ENCODE data around the gene MAD1L1. TPM values are rescaled to one million over a fixed set of nuclear protein-coding genes. Genes with fewer than 3 reads are reported as not detected.

MAD1L1 gene
- total and polyA plus RNA-seq, 2 of the 13 experiments (the other 11 are each of a cell fraction or from before 2014, with no cell fraction given): 17.4 to 64.7 TPM

- no peak for TF ChIP-seq NRL (CRISPR knock-in tag; IDR thresholded peaks at IDR 0.05; ENCODE audit: borderline replicate concordance)
- TF ChIP-seq ZSCAN12 (CRISPR knock-in tag; IDR thresholded peaks at IDR 0.05): no peak
- no peak for TF ChIP-seq FOXA1 (IDR thresholded peaks at IDR 0.05)
- TF ChIP-seq FOXA1 (CRISPR knock-in tag; IDR thresholded peaks at IDR 0.05): no peak
- TF ChIP-seq BCLAF1 (IDR thresholded peaks at IDR 0.05): no peak
- TF ChIP-seq JUNB (CRISPR knock-in tag; IDR thresholded peaks at IDR 0.05; ENCODE audit: borderline replicate concordance): no peak
- TF ChIP-seq ZNF431 (CRISPR knock-in tag; IDR thresholded peaks at IDR 0.05; ENCODE audit: borderline replicate concordance, low read depth): 0 out of 2 replicates have a peak, but pooled peaks have one; percentile 54
- TF ChIP-seq BORCS8-MEF2B (CRISPR knock-in tag; IDR thresholded peaks at IDR 0.05): no peak
- TF ChIP-seq NR2F1 (CRISPR knock-in tag; IDR thresholded peaks at IDR 0.05): no peak
- no peak for TF ChIP-seq MXD3 (CRISPR knock-in tag; IDR thresholded peaks at IDR 0.05)
- TF ChIP-seq CREBL2 (CRISPR knock-in tag; IDR thresholded peaks at IDR 0.05; ENCODE audit: borderline replicate concordance): no peak
- TF ChIP-seq HOXA7 (CRISPR knock-in tag; IDR thresholded peaks at IDR 0.05): no peak
- TF ChIP-seq TFDP1 (CRISPR knock-in tag; IDR thresholded peaks at IDR 0.05; ENCODE audit: borderline replicate concordance): peak; percentile 74; the same call in 1 of the 2 replicates
- peak; percentile 32; the same call in 1 of the 3 replicates for TF ChIP-seq MXI1 (IDR thresholded peaks at IDR 0.05; ENCODE audit: borderline replicate concordance, low read depth, low read length)
- TF ChIP-seq ZBTB34 (CRISPR knock-in tag; IDR thresholded peaks at IDR 0.05): no peak
Observed at GRCh38 chr7:1842321-1843221, 390.2 kb downstream of the MAD1L1 start (continued).

Data from HepG2 (cell line).